Stimulated activated CD8-positive, alpha-beta memory T cell treated with anti-CD3 and anti-CD28 coated beads, Interleukin-12 subunit alpha, Interleukin-12 subunit beta, amount 100 ng/mL, for 4 hours (primary cell): Measurements from ENCODE around the gene OR2T29.
"Not testable (repeated sequence)": the region's sequence is repeated elsewhere in the genome, so short reads cannot be mapped to it uniquely, and the experiment has no call there.

Source experiments
- DNase-seq: peaks from one replicate; pipeline ENCODE4 v3.0.0-alpha.2; 2020; ENCODE audit warnings: low read depth

The OR2T29 gene, protein sequence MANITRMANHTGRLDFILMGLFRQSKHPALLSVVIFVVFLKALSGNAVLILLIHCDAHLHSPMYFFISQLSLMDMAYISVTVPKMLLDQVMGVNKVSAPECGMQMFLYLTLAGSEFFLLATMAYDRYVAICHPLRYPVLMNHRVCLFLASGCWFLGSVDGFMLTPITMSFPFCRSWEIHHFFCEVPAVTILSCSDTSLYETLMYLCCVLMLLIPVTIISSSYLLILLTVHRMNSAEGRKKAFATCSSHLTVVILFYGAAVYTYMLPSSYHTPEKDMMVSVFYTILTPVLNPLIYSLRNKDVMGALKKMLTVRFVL

DNA sequence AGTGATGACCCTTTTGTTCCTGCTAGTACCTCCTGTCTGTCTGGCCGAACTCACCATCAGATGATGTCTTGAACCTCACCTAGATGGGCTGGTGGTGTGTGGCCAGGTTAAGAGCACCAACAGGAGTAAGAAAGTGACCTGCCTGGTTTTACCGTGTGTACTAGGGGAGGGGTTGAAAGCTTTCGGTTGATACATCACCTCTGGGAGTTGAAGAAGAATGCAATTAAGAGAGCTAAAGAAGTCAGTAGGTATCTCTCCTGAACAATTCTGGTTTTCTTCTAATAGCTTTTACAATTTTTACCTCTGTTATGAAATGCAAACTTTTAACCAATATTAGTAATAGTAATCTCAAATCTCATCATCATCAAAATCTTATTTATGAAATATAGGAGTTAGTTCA, at the start of gene OR2T29:
Gene OR2T29 (minus strand): TSS at position 101 of the 400 bp plus-strand sequence. CDS start 3,281 bp downstream, outside the sequence.
- not testable (repeated sequence) for DNase-seq

- DNase-seq: no peak
Observed at GRCh38 chr1:248611883-248612414, 49.4 kb upstream of the OR2T29 start.

GRCh38 chr1:248610301-248610700, 47.7 kb upstream of the OR2T29 start:
- no peak for DNase-seq

GRCh38 chr1:248599396-248599795, 36.8 kb upstream of the OR2T29 start:
- DNase-seq: no peak

- no peak for DNase-seq
Observed at GRCh38 chr1:248597589-248597988, 35.0 kb upstream of the OR2T29 start, which contains the start of gene OR2T10. OR2T10 (minus strand) TSS chr1:248597700; CDS start chr1:248593768, 3,932 bp downstream.

DNA sequence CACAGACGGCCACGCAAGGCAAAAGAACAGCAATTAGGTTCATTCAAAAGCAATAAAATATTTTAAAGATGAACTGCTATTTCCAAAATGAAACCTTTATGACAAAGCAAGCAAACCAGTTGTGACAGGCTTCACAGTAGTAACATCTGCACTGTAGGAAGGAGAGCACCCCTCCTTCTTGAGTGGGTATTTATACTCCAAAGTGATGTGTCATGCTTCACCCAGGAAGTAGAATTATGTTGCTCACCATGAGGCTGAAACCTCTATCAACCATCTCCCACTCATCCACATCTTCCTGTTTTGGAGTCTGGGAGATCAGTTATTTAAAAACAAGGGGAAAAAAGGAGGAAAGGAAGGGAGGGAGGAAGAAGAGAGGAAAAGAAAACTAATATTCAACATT, 34.0 kb upstream of the OR2T29 start:
- no peak for DNase-seq

DNA sequence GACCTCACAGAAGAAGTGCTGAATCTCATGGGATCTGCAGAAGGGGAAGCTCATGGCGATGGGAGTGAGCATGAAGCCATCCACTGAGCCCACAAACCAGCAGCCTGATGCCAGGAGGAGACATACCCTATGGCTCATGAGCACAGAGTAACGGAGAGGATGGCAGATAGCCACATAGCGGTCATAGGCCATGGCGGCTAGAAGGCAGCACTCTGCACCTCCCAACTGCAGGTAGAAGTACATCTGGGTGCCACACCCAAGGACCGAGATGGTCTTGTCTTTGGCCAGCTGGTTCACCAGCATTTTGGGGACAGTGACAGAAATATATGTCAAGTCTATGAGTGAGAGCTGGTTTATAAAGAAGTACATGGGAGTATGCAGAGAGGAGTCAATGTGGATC, 30.7 kb upstream of the OR2T29 start:
- no peak for DNase-seq

DNA sequence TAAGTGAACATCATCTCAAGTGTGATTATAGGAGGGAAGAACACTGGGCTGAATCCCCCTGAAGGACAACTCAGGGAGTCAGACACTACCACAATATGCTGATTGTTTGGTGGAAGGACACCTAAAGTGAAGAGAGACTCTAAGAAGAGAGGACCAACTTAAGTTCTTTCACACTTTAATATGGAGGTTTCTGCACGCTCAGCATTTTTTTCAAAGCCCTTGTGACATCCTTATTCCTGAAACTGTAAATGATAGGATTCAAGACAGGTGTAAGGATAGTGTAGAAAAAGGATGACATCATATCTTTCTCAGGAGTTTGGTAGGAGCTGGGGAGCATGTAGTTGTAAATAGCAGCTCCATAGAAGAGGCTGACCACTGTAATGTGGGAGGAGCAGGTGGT, 30.1 kb upstream of the OR2T29 start:
- DNase-seq: no peak

DNA sequence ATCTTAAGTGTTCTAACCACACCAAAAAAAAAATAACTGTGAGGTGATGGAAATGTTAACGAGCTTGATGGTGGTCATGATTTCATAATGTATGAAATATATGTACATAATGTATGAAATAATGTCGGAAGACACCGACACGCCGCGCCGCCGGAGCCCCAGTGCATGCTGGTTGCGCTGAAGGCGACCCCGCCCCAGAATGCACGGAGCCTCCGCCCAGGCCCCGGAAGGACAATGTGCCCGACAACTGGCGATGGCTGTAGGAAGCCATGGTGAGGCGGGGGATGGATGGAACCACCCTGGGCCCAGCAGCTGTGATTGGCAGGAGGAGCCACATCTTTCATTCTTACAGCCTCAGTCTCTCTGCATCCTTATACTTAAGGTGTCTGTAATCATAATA, 27.5 kb upstream of the OR2T29 start:
- no peak for DNase-seq

GRCh38 chr1:248589334-248589733, 26.8 kb upstream of the OR2T29 start:
- DNase-seq: no peak

GRCh38 chr1:248585266-248585665, 22.7 kb upstream of the OR2T29 start:
- DNase-seq: no peak

- no peak for DNase-seq
Observed at GRCh38 chr1:248576260-248576980, 13.8 kb upstream of the OR2T29 start.

- DNase-seq: not testable (repeated sequence)
Observed at GRCh38 chr1:248574657-248575056, 12.1 kb upstream of the OR2T29 start, which contains the start of gene OR2T34. OR2T34 (minus strand) TSS chr1:248574757; CDS start chr1:248574757, 0 bp downstream.

- DNase-seq: not testable (repeated sequence)
Observed at GRCh38 chr1:248573856-248574255, 11.3 kb upstream of the OR2T29 start.

GRCh38 chr1:248572049-248572448, 9.5 kb upstream of the OR2T29 start:
- DNase-seq: not testable (repeated sequence)

- not testable (repeated sequence) for DNase-seq
Observed at GRCh38 chr1:248570811-248571210, 8.2 kb upstream of the OR2T29 start.

- DNase-seq: not testable (repeated sequence)
Observed at GRCh38 chr1:248569049-248569448, 6.5 kb upstream of the OR2T29 start.

- not testable (repeated sequence) for DNase-seq
Observed at GRCh38 chr1:248565530-248566373, 3.2 kb upstream of the OR2T29 start.

- not testable (repeated sequence) for DNase-seq
Observed at GRCh38 chr1:248551027-248551426, 11.5 kb downstream of the OR2T29 start.

- DNase-seq: not testable (repeated sequence)
Observed at GRCh38 chr1:248547383-248547782, 15.2 kb downstream of the OR2T29 start.

GRCh38 chr1:248537449-248537848, 25.1 kb downstream of the OR2T29 start:
- DNase-seq: not testable (repeated sequence)

DNA sequence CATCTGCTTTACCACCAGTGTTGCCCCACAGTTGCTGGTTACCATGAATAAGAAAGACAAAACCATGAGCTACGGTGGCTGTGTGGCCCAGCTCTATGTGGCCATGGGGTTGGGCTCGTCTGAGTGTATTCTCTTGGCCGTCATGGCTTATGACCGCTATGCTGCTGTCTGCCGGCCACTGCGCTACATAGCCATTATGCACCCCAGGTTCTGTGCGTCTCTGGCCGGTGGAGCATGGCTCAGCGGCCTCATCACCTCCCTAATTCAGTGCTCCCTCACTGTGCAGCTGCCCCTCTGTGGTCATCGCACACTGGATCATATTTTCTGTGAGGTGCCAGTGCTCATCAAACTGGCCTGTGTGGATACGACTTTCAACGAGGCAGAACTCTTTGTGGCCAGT, 40.7 kb downstream of the OR2T29 start:
- DNase-seq: no peak
